Forelimb muscle (tissue), 1 donor: ENCODE measurements around the gene PAK5. TPM values are rescaled to one million over a fixed set of nuclear protein-coding genes. Genes with fewer than 3 reads are reported as not detected.

Source experiments
- DNase-seq: peaks from one replicate; pipeline ENCODE4 v3.0.0-alpha.2; 2013; ENCODE audit warnings: low read depth
- polyA plus RNA-seq: library from polyadenylated mRNA; unstranded; fragments of 120-200 nt; gene quantifications from one replicate; pipeline ENCODE4 v1.2.1, GENCODE V29; 2013; ENCODE audit not compliant: insufficient read length

PAK5 gene
- polyA plus RNA-seq, 1 donor, result 0.14 TPM

- DNase-seq, result peak; percentile 29
Observed at GRCh38 chr20:9616833-9617461, 221.9 kb downstream of the PAK5 start.

- DNase-seq, result no peak
Observed at GRCh38 chr20:9616455-9616805, 222.4 kb downstream of the PAK5 start.

- DNase-seq, result no peak
Observed at GRCh38 chr20:9615766-9616454, 223.0 kb downstream of the PAK5 start.

- no peak for DNase-seq
Observed at GRCh38 chr20:9615118-9615517, 223.8 kb downstream of the PAK5 start.

GRCh38 chr20:9613871-9614270 lies 225.0 kb downstream of the PAK5 start:
- no peak for DNase-seq

GRCh38 chr20:9611921-9612320 lies 227.0 kb downstream of the PAK5 start:
- DNase-seq, result no peak

GRCh38 chr20:9610665-9611064 lies 228.2 kb downstream of the PAK5 start:
- DNase-seq, result no peak

GRCh38 chr20:9609887-9610502 lies 228.9 kb downstream of the PAK5 start:
- peak; percentile 26 for DNase-seq

GRCh38 chr20:9608639-9609340 lies 230.1 kb downstream of the PAK5 start:
- no peak for DNase-seq

GRCh38 chr20:9602847-9603183 lies 236.1 kb downstream of the PAK5 start:
- no peak for DNase-seq

- no peak for DNase-seq
Observed at GRCh38 chr20:9600562-9600961, 238.3 kb downstream of the PAK5 start.

- no peak for DNase-seq
Observed at GRCh38 chr20:9597547-9597946, 241.3 kb downstream of the PAK5 start.

- no peak for DNase-seq
Observed at GRCh38 chr20:9595763-9596162, 243.1 kb downstream of the PAK5 start.

GRCh38 chr20:9594284-9594875 lies 244.5 kb downstream of the PAK5 start:
- no peak for DNase-seq

- DNase-seq, result no peak
Observed at GRCh38 chr20:9592419-9592818, 246.5 kb downstream of the PAK5 start.

GRCh38 chr20:9591080-9591479 lies 247.8 kb downstream of the PAK5 start:
- DNase-seq, result no peak

GRCh38 chr20:9590189-9590588 lies 248.7 kb downstream of the PAK5 start:
- DNase-seq, result no peak

GRCh38 chr20:9588706-9589105 lies 250.2 kb downstream of the PAK5 start:
- DNase-seq, result no peak

- DNase-seq, result no peak
Observed at GRCh38 chr20:9583151-9583550, 255.7 kb downstream of the PAK5 start.

GRCh38 chr20:9582137-9582536 lies 256.7 kb downstream of the PAK5 start:
- DNase-seq, result no peak

GRCh38 chr20:9581509-9581908 lies 257.4 kb downstream of the PAK5 start:
- no peak for DNase-seq

- no peak for DNase-seq
Observed at GRCh38 chr20:9578594-9578993, 260.3 kb downstream of the PAK5 start.
